HG02588 (cell line): ENCODE results near the gene OTOA.
"Not testable (repeated sequence)": the region's sequence is repeated elsewhere in the genome, so short reads cannot be mapped to it uniquely, and the experiment has no call there.

Source experiments
- ATAC-seq: cut with Tn5 transposase; IDR thresholded peaks from one replicate; pipeline ENCODE4 v1.9.1; 2021; ENCODE audit warnings: mild to moderate bottlenecking, moderate library complexity; ENCODE audit not compliant: unreplicated experiment

The OTOA gene

DNA sequence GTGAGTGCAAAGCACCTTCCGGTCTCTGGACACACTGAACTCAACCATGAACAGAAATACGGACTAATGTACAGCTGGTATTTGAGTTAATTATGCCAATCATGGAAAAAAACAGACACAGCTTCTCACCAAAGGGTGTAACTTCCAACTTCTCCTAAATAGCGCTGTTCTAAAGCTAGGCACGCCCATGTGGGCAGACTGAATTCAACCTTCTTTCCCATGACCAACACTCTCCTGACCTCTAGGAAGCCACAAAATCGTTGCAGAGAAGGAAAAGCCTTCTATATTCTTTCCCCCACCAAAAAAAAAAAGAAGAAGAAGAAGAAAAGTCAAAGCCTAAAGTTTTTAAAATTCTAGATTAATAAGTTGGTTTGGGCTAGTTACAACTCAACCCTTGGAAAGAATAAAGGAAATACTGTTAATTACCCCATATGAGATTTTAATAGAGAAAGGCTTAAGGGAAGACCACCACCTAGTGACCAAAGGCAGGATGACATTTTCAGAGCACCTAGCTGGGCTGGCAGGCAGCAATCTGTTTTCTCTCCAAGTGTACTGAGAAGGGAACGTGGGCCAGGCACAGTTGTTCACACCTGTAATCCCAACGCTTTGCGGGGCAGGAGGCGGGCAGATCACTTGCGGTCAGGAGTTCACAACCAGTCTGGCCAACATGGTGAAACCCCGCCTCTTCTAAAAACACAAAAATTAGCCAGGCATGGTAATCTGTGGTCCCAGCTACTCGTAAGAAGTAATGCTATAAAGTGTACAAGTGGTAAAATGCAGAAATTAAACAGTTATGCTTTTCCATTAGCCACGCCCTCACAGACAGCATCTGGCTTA lies 138.0 kb downstream of the OTOA start:
- ATAC-seq, result not testable (repeated sequence)

DNA sequence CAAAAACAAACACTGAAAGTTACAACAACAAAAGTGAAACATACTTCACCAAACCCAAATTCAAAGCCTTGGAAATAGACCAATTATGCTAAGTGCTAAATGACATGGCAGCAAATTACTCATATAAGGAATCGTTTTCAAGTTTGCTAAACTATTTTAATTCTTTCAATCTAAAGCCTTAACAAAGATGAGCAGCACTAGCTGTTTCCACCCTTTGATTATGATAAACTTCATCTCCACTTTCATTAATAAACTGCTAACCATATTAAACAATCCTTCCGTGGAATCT lies 138.6 kb downstream of the OTOA start:
- not testable (repeated sequence) for ATAC-seq
